GM23338 (cell line): ENCODE results near the gene DNAJC16. TPM values are rescaled to one million over a fixed set of nuclear protein-coding genes. Genes with fewer than 3 reads are reported as not detected.

Experiments
- ATAC-seq: fragments of 200-7000 bp; cut with Tn5 transposase; 3 replicates; pipeline ENCODE4 v1.9.1; 2020
- DNase-seq: peaks from one replicate; pipeline ENCODE4 v3.0.0-alpha.2; 2015; ENCODE audit warnings: low spot score
- H2AFZ ChIP-seq: fragments of 200-600 bp; sonication (generic); 2 replicates; pipeline ENCODE4 v1.8.0; 2016; ENCODE audit warnings: antibody characterized with exemption, mild to moderate bottlenecking, moderate library complexity
- H3F3A ChIP-seq: fragments of 200-600 bp; sonication (generic); replicated peaks from 2 replicates; pipeline ENCODE4 v1.8.0; 2017; ENCODE audit warnings: antibody characterized with exemption, mixed run types, low read depth
- H3K27ac ChIP-seq: fragments of 200-600 bp; sonication (generic); 2 replicates; pipeline ENCODE4 v1.6.1; 2016; ENCODE audit warnings: low read depth
- H3K27me3 ChIP-seq: fragments of 200-600 bp; sonication (generic); 2 replicates; pipeline ENCODE4 v1.8.0; 2016; ENCODE audit warnings: mild to moderate bottlenecking, mixed run types, moderate library complexity; ENCODE audit not compliant: insufficient read depth
- H3K36me3 ChIP-seq: fragments of 200-600 bp; sonication (generic); 2 replicates; pipeline ENCODE4 v1.8.0; 2016; ENCODE audit warnings: mild to moderate bottlenecking; ENCODE audit not compliant: insufficient read depth
- H3K4me1 ChIP-seq: fragments of 200-600 bp; sonication (generic); 2 replicates; pipeline ENCODE4 v1.8.0; 2016; ENCODE audit warnings: mild to moderate bottlenecking, moderate library complexity; ENCODE audit not compliant: insufficient read depth
- H3K4me2 ChIP-seq: fragments of 200-600 bp; sonication (generic); 2 replicates; pipeline ENCODE4 v1.7.1; 2017; ENCODE audit warnings: mixed run types
- H3K4me3 ChIP-seq: fragments of 200-600 bp; sonication (generic); 2 replicates; pipeline ENCODE4 v1.6.1; 2016; ENCODE audit warnings: mixed run types
- H3K79me2 ChIP-seq: fragments of 200-600 bp; sonication (generic); replicated peaks from 2 replicates; pipeline ENCODE4 v1.8.0; 2017; ENCODE audit warnings: mild to moderate bottlenecking; ENCODE audit not compliant: insufficient read depth
- H3K9me2 ChIP-seq: fragments of 200-600 bp; sonication (generic); 2 replicates; pipeline ENCODE4 v1.8.0; 2017; ENCODE audit not compliant: insufficient read depth
- H4K20me1 ChIP-seq: fragments of 200-600 bp; sonication (generic); replicated peaks from 2 replicates; pipeline ENCODE4 v1.8.0; 2017; ENCODE audit warnings: mild to moderate bottlenecking; ENCODE audit not compliant: insufficient read depth
- H3K27ac Mint-ChIP-seq: 2 replicates; pipeline ENCODE4 v1.8.0; 2020; ENCODE audit warnings: inconsistent platforms, mild to moderate bottlenecking, moderate library complexity, mixed read lengths
- H3K27me3 Mint-ChIP-seq: 3 replicates; pipeline ENCODE4 v1.8.0; 2022; ENCODE audit warnings: low read depth, mild to moderate bottlenecking, moderate library complexity, mixed read lengths, inconsistent platforms; ENCODE audit not compliant: insufficient read depth, poor library complexity
- H3K36me3 Mint-ChIP-seq: 3 replicates; pipeline ENCODE4 v1.8.0; 2021; ENCODE audit warnings: low read depth, mild to moderate bottlenecking, inconsistent platforms, moderate library complexity, mixed read lengths
- H3K4me1 Mint-ChIP-seq: 3 replicates; pipeline ENCODE4 v1.8.0; 2020; ENCODE audit warnings: mild to moderate bottlenecking, inconsistent platforms, mixed read lengths
- H3K4me3 Mint-ChIP-seq: 3 replicates; pipeline ENCODE4 v1.8.0; 2021; ENCODE audit warnings: moderate library complexity, mild to moderate bottlenecking, inconsistent platforms, mixed read lengths
- H3K9me3 Mint-ChIP-seq: 3 replicates; pipeline ENCODE4 v1.8.0; 2020; ENCODE audit warnings: moderate library complexity, mild to moderate bottlenecking, inconsistent platforms, mixed read lengths
- CREB1 ChIP-seq: fragments of 250-450 bp; sonication (Bioruptor Pico); IDR thresholded peaks from 2 replicates; pipeline ENCODE4 v1.5.0; 2020; ENCODE audit warnings: low read depth, mild to moderate bottlenecking, moderate library complexity
- CTCF ChIP-seq, 2 experiments: fragments of 200-600 bp in 1 of 2; sonication (generic) in 1 of 2; conservative IDR thresholded peaks; 2 replicates each; pipeline versions ENCODE4 v1.5.1 to v1.6.1; 2016 to 2017; ENCODE audit warnings: antibody characterized with exemption in 2 of 2, low read depth in 2 of 2, mild to moderate bottlenecking in 2 of 2, moderate library complexity in 1 of 2
- ETS1 ChIP-seq: IDR thresholded peaks from 2 replicates; pipeline ENCODE4 v1.6.1; 2016; ENCODE audit warnings: antibody characterized with exemption
- EZH2 ChIP-seq: fragments of 200-600 bp; sonication (generic); IDR thresholded peaks from one replicate; pipeline ENCODE4 v1.8.0; 2017; ENCODE audit warnings: antibody characterized with exemption, mild to moderate bottlenecking, low read depth; ENCODE audit not compliant: unreplicated experiment
- EZH2phosphoT487 ChIP-seq: fragments of 200-600 bp; sonication (generic); IDR thresholded peaks from one replicate; pipeline ENCODE4 v1.8.1; 2018; ENCODE audit warnings: antibody characterized with exemption; ENCODE audit not compliant: unreplicated experiment
- JUNB ChIP-seq: IDR thresholded peaks from one replicate; pipeline ENCODE4 v1.6.1; 2016; ENCODE audit warnings: antibody characterized with exemption; ENCODE audit not compliant: unreplicated experiment
- NANOG ChIP-seq: IDR thresholded peaks from 2 replicates; pipeline ENCODE4 v1.6.1; 2016; ENCODE audit warnings: antibody characterized with exemption, borderline replicate concordance
- POLR2AphosphoS5 ChIP-seq: IDR thresholded peaks from 2 replicates; pipeline ENCODE4 v1.6.1; 2016; ENCODE audit warnings: antibody characterized with exemption, low read depth
- REST ChIP-seq: IDR thresholded peaks from one replicate; pipeline ENCODE4 v1.6.1; 2018; ENCODE audit warnings: antibody characterized with exemption; ENCODE audit not compliant: unreplicated experiment
- STAT1 ChIP-seq: IDR thresholded peaks from one replicate; pipeline ENCODE4 v1.6.1; 2016; ENCODE audit warnings: antibody characterized with exemption; ENCODE audit not compliant: unreplicated experiment
- ZNF114 ChIP-seq: fragments of 250-450 bp; sonication (Bioruptor Pico); IDR thresholded peaks from 2 replicates; pipeline ENCODE4 v1.5.0; 2020; ENCODE audit warnings: mild to moderate bottlenecking, moderate library complexity
- ZNF331 ChIP-seq: fragments of 250-450 bp; sonication (Bioruptor Pico); IDR thresholded peaks from 2 replicates; pipeline ENCODE4 v1.5.0; 2020; ENCODE audit warnings: low read depth, mild to moderate bottlenecking, moderate library complexity
- ZNF462 ChIP-seq: fragments of 250-450 bp; sonication (Bioruptor Pico); IDR thresholded peaks from 2 replicates; pipeline ENCODE4 v1.5.0; 2020; ENCODE audit warnings: mild to moderate bottlenecking, moderate library complexity
- polyA plus RNA-seq: library from polyadenylated mRNA; unstranded; fragments of >200 nt; fragmentation: Nextera tagmentation; extraction: Ambion mirVana; gene quantifications from 2 replicates; pipeline ENCODE4 v1.2.1, GENCODE V29; 2016
- total RNA-seq: library from RNA; depleted of rRNA; stranded (reverse); fragments of >200 nt; shearing (Covaris generic); gene quantifications from 2 replicates; pipeline ENCODE4 v1.2.3, GENCODE V29; 2014

Gene DNAJC16
- total and polyA plus RNA-seq, 2 experiments from 2014 or later, result 6.3 to 18.0 TPM

- H3K4me2 ChIP-seq, result no peak overlapping the region
Measured at GRCh38 chr1:15570861-15571260, 44.2 kb downstream of the DNAJC16 start.

More at GRCh38 chr1:15570861-15571260, 44.2 kb downstream of the DNAJC16 start:
- Histone ChIP-seq H3K9me2 (no peaks in the 10 kb centered on the region), H2AFZ (no peak overlapping the region), H4K20me1 (peaks cover 6% of the 10 kb centered on the region; the same call in 1 of the 2 replicates), H3K27ac (no peak overlapping the region), H3K27me3 (no peaks in the 10 kb centered on the region), H3K79me2 (no peaks in the 10 kb centered on the region), H3K4me3 (no peak overlapping the region), H3K4me1 (no peaks in the 10 kb centered on the region), H3F3A (no peaks in the 10 kb centered on the region), H3K36me3 (peaks cover 25% of the 10 kb centered on the region)
- no peak overlapping the region for H3K27ac Mint-ChIP-seq
- no peak for ATAC-seq
- peaks cover 4% of the 10 kb centered on the region for H3K27me3 Mint-ChIP-seq
- 0 out of 3 replicates have a peak, but pooled peaks cover 3% of the 10 kb centered on the region for H3K4me1 Mint-ChIP-seq
- TF ChIP-seq POLR2AphosphoS5, result no peak
- no peak for TF ChIP-seq STAT1
- no peak for TF ChIP-seq ETS1
- no peak for TF ChIP-seq ZNF462 (CRISPR knock-in tag)
- no peak for TF ChIP-seq EZH2
- TF ChIP-seq CTCF (conservative IDR thresholded peaks at IDR 0.05; ENCODE audit: low read depth in 2 of 2), result no peak
- TF ChIP-seq ZNF114 (CRISPR knock-in tag), result no peak
- TF ChIP-seq CREB1 (CRISPR knock-in tag), result no peak
- TF ChIP-seq NANOG, result no peak
- TF ChIP-seq JUNB, result no peak
- TF ChIP-seq EZH2phosphoT487, result no peak
- no peak for TF ChIP-seq ZNF331 (CRISPR knock-in tag)
- TF ChIP-seq REST, result no peak
- no peak for DNase-seq
- no peak overlapping the region for H3K4me3 Mint-ChIP-seq
- H3K36me3 Mint-ChIP-seq, result peaks cover 40% of the 10 kb centered on the region; the same call in 2 of the 3 replicates
- no peaks in the 10 kb centered on the region for H3K9me3 Mint-ChIP-seq
